ENCODE data around the gene ATCAY. TPM values are rescaled to one million over a fixed set of nuclear protein-coding genes. Genes with fewer than 3 reads are reported as not detected.

ATCAY gene
- total RNA-seq, 2 donors from 2014 or later: not detected

DNA sequence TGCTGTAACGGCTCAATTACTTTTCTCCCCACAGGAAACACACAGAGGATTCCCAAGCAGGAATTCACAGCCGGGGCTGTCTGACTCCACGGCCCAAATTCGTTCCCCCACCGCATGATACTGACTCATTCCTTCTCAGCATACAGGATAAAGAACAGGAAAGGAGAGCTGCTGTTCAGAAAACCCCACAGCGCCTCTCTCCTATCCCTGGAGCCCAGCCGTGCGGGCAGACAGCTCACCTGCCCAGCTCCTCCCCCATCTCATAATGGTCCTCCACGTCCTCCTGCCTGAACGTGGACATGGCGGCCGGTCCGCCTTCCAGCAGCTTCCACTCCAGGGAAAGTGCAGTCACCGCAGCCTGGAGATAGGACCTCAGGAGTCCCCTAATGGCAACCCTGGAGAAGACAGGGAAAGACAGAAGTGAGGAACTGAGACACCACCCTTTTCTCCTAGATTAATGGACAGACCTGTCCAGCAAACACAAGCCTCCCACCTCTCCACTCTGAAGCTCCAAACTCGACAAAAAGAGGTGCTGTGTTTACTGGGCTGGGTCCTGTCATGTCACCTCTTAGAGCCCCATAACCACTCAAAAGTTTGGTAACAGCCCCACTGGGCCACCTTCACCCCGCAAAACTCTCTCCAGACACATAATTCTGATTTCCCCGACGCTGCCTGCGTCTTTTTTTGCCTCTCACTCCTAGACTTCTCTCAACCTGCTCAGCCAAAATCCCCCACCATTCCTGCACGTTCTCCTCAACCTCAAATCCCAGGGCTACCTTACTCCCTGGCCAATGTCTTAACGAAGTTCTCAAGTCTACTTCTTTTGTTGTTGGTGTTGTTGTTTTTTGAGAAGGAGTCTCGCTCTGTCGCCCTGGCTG, 89.2 kb downstream of the ATCAY start:
- Histone ChIP-seq H3K4me1 (ENCODE audit: control insufficient read depth in 1 of 2, low read depth in 2 of 2) (peaks cover 36 to 48% of the 10 kb centered on the region in 2 donors), H3K27me3 (replicated peaks; ENCODE audit: insufficient read depth) (no peaks in the 10 kb centered on the region), H3K27ac (peak overlapping the region; percentile 96 to 99), H3K4me3 (peak overlapping the region; percentile 88), H3K9me3 (no peaks in the 10 kb centered on the region), H3K36me3 (peaks cover 34% of the 10 kb centered on the region)
- no peak for DNase-seq (ENCODE audit: low spot score)
- TF ChIP-seq, protein P1, sequence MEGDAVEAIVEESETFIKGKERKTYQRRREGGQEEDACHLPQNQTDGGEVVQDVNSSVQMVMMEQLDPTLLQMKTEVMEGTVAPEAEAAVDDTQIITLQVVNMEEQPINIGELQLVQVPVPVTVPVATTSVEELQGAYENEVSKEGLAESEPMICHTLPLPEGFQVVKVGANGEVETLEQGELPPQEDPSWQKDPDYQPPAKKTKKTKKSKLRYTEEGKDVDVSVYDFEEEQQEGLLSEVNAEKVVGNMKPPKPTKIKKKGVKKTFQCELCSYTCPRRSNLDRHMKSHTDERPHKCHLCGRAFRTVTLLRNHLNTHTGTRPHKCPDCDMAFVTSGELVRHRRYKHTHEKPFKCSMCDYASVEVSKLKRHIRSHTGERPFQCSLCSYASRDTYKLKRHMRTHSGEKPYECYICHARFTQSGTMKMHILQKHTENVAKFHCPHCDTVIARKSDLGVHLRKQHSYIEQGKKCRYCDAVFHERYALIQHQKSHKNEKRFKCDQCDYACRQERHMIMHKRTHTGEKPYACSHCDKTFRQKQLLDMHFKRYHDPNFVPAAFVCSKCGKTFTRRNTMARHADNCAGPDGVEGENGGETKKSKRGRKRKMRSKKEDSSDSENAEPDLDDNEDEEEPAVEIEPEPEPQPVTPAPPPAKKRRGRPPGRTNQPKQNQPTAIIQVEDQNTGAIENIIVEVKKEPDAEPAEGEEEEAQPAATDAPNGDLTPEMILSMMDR (IDR thresholded peaks at IDR 0.05): peak; percentile 9
- ATAC-seq (ENCODE audit: insufficient number of reproducible peaks, low FRiP score, low read depth): peak; percentile 45

DNA sequence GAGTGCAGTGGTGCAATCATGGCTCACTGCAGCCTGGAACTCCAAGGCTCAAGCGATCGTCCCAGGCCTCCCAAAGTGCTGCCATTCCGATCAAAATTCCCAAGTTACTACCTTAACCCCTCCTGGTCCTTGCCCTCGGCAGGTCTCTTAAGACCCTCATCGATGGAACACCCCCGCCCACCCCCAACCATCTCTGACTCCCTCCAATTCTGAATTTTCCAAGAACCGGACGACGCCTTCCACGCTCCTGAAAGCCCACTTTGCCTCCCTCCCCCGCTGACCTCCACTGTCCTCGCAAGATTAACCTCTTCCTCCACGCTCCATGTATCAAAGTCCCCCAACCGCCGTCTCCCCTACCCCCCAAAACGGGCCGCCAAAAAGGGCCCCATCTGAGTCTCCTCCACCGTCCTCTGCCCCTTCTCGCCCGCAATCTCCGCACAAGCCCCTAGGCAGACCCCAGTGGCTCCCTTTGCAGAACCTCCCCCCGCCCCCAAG, 89.9 kb downstream of the ATCAY start:
- TF ChIP-seq, protein P1 (IDR thresholded peaks at IDR 0.05): no peak
- Histone ChIP-seq H3K4me3 (peak overlapping the region; percentile 88), H3K9me3 (no peaks in the 10 kb centered on the region), H3K27ac (peak overlapping the region; percentile 96 to 99), H3K27me3 (replicated peaks; ENCODE audit: insufficient read depth) (no peaks in the 10 kb centered on the region), H3K36me3 (peaks cover 32% of the 10 kb centered on the region), H3K4me1 (ENCODE audit: control insufficient read depth in 1 of 2, low read depth in 2 of 2) (peaks cover 36 to 42% of the 10 kb centered on the region in 2 donors)
- ATAC-seq (ENCODE audit: insufficient number of reproducible peaks, low FRiP score, low read depth) (no peak), DNase-seq (ENCODE audit: low spot score) (no peak)

DNA sequence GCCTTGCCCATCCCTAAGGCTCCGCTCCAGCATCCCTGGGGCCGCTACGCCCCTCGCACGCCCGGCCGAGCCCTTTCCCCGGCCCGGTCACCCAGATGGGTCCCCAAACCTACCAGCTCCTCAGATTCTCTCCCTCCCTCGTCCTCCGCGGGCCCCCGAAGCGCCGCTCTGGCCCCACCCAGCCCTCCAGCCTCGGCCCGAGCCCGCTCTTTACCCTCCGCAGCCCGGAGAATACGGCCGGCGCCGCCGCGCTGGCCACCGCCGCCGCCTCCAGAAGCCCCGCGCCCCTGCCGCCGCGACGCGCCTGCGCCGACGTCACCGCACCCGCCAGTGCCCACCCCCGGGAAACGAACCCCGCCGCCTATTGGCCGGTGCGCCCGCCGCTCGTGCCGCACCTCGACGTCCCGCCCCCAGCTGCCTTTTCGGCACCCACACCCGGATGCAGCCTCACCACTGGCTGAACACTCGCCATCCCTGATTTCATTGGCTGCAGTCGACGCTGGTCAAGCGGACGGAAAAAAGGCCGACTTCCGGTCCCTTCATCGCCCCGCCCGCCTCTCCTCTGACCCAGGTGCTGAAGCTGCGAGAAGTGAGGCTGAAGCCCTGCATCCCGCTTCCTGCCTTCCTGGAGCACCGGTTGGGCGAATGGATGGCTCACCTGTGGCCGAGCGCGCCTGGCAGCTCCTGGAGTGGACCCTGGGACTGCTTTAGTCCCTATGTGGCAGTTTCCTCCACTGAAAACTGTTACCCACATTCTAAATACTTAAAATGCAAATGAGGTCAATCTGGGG, 90.5 kb downstream of the ATCAY start, which contains the start of gene DAPK3:
TSS of gene DAPK3 (minus strand) at position 292 of the 791 bp plus-strand sequence. CDS start 1,364 bp downstream, outside the sequence.
- Histone ChIP-seq H3K9me3 (no peaks in the 10 kb centered on the region), H3K36me3 (peaks cover 31% of the 10 kb centered on the region), H3K27ac (peak within 1 kb of the TSS; percentile 96 to 99), H3K4me3 (peak within 1 kb of the TSS; percentile 88), H3K4me1 (ENCODE audit: control insufficient read depth in 1 of 2, low read depth in 2 of 2) (peaks cover 33 to 37% of the 10 kb centered on the region in 2 donors), H3K27me3 (replicated peaks; ENCODE audit: insufficient read depth) (no peaks in the 10 kb centered on the region)
- ATAC-seq (ENCODE audit: insufficient number of reproducible peaks, low FRiP score, low read depth) (peak; percentile 39), DNase-seq (ENCODE audit: low spot score) (peak; percentile 89)
- TF ChIP-seq, protein P1 (IDR thresholded peaks at IDR 0.05): no peak

DNA sequence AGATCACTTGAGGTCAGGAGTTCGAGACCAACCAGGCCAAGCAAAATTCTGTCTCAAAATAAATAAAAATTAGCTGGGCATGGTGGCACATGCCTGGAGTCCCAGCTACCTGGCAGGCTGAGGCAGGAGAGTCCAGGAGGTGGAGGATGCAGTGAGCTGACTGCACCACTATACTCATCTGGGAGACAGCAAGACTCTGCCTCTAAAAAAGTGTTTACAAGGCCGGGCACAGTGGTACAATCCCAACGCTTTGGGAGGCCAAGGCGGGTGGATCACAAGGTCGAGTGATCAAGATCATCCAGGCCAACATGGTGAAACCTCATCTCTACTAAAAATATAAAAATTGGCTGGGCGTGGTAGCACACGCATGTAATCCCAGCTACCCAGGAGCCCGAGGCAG, 94.7 kb downstream of the ATCAY start:
- TF ChIP-seq, protein P1 (IDR thresholded peaks at IDR 0.05): no peak
- DNase-seq (ENCODE audit: low spot score) (no peak), ATAC-seq (ENCODE audit: insufficient number of reproducible peaks, low FRiP score, low read depth) (no peak)
- H3K36me3 ChIP-seq: peaks cover 49% of the 10 kb centered on the region
- no peaks in the 10 kb centered on the region for H3K9me3 ChIP-seq
- H3K4me3 ChIP-seq: no peak overlapping the region
- H3K27me3 ChIP-seq (replicated peaks; ENCODE audit: insufficient read depth): no peaks in the 10 kb centered on the region
- H3K4me1 ChIP-seq (ENCODE audit: control insufficient read depth in 1 of 2, low read depth in 2 of 2): no peaks in the 10 kb centered on the region
- no peak overlapping the region for H3K27ac ChIP-seq

DNA sequence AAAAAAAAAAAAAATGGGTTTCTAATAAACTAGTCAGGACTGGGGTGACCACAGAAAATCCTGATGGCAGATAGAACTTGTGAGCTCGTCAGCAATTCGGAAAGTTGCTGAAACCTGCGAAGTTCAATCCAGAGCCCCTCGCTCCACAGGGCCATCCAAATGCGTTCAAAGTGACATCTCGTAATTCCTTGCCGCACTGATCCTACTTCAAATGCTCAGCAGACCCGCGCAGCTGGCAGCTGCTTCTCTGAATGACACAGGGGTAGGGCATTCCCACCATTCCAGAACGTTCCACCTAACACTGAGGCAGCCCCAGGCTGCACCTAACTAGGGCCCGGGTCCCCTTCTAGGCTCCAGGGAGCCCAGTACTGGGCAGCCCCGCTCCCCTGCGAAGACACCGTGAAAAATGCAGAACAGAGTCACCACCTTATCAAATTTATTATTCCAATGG, 95.2 kb downstream of the ATCAY start:
- no peak overlapping the region for H3K27ac ChIP-seq
- H3K36me3 ChIP-seq: peaks cover 54% of the 10 kb centered on the region
- TF ChIP-seq, protein P1 (IDR thresholded peaks at IDR 0.05): no peak
- H3K4me3 ChIP-seq: no peak overlapping the region
- ATAC-seq (ENCODE audit: insufficient number of reproducible peaks, low FRiP score, low read depth) (no peak), DNase-seq (ENCODE audit: low spot score) (no peak)
- H3K9me3 ChIP-seq: no peaks in the 10 kb centered on the region
- no peaks in the 10 kb centered on the region for H3K27me3 ChIP-seq (replicated peaks; ENCODE audit: insufficient read depth)
- H3K4me1 ChIP-seq (ENCODE audit: control insufficient read depth in 1 of 2, low read depth in 2 of 2): no peaks in the 10 kb centered on the region

All from thoracic aorta (tissue), 2 donors.